ENCODE data around the gene FRAS1.
"Not testable (repeated sequence)": the region's sequence is repeated elsewhere in the genome, so short reads cannot be mapped to it uniquely, and the experiment has no call there.

FRAS1 gene

GRCh38 chr4:78441756-78442155 is 384.6 kb downstream of the FRAS1 start:
- DNase-seq (ENCODE audit: low spot score), result no peak

- no peak for DNase-seq (ENCODE audit: low spot score)
Observed at GRCh38 chr4:78446619-78447018, 389.5 kb downstream of the FRAS1 start.

- DNase-seq (ENCODE audit: low spot score), result no peak
Observed at GRCh38 chr4:78451407-78451806, 394.3 kb downstream of the FRAS1 start.

- no peak for DNase-seq (ENCODE audit: low spot score)
Observed at GRCh38 chr4:78454016-78454415, 396.9 kb downstream of the FRAS1 start.

GRCh38 chr4:78457751-78458150 is 400.6 kb downstream of the FRAS1 start:
- DNase-seq (ENCODE audit: low spot score), result no peak

GRCh38 chr4:78459327-78459726 is 402.2 kb downstream of the FRAS1 start:
- DNase-seq (ENCODE audit: low spot score), result no peak

GRCh38 chr4:78460368-78460767 is 403.2 kb downstream of the FRAS1 start:
- DNase-seq (ENCODE audit: low spot score), result no peak

GRCh38 chr4:78464265-78464664 is 407.1 kb downstream of the FRAS1 start:
- no peak for DNase-seq (ENCODE audit: low spot score)

GRCh38 chr4:78467223-78467622 is 410.1 kb downstream of the FRAS1 start:
- not testable (repeated sequence) for DNase-seq (ENCODE audit: low spot score)

GRCh38 chr4:78468272-78468671 is 411.1 kb downstream of the FRAS1 start:
- DNase-seq (ENCODE audit: low spot score), result no peak

- no peak for DNase-seq (ENCODE audit: low spot score)
Observed at GRCh38 chr4:78476108-78476704, 419.1 kb downstream of the FRAS1 start.

- no peak for DNase-seq (ENCODE audit: low spot score)
Observed at GRCh38 chr4:78477276-78477675, 420.2 kb downstream of the FRAS1 start.

GRCh38 chr4:78478523-78478922 is 421.4 kb downstream of the FRAS1 start:
- DNase-seq (ENCODE audit: low spot score), result no peak

GRCh38 chr4:78480286-78480685 is 423.2 kb downstream of the FRAS1 start:
- DNase-seq (ENCODE audit: low spot score), result no peak

- no peak for DNase-seq (ENCODE audit: low spot score)
Observed at GRCh38 chr4:78481180-78481579, 424.1 kb downstream of the FRAS1 start.

GRCh38 chr4:78482281-78482680 is 425.2 kb downstream of the FRAS1 start:
- no peak for DNase-seq (ENCODE audit: low spot score)

GRCh38 chr4:78483811-78484210 is 426.7 kb downstream of the FRAS1 start:
- no peak for DNase-seq (ENCODE audit: low spot score)

- DNase-seq (ENCODE audit: low spot score), result no peak
Observed at GRCh38 chr4:78484574-78484973, 427.5 kb downstream of the FRAS1 start.

GRCh38 chr4:78493731-78494130 is 436.6 kb downstream of the FRAS1 start:
- DNase-seq (ENCODE audit: low spot score), result no peak

- DNase-seq (ENCODE audit: low spot score), result no peak
Observed at GRCh38 chr4:78496021-78496643, 439.0 kb downstream of the FRAS1 start.

GRCh38 chr4:78506260-78506659 is 449.1 kb downstream of the FRAS1 start:
- not testable (repeated sequence) for DNase-seq (ENCODE audit: low spot score)

- no peak for DNase-seq (ENCODE audit: low spot score)
Observed at GRCh38 chr4:78509043-78509442, 451.9 kb downstream of the FRAS1 start.

- no peak for DNase-seq (ENCODE audit: low spot score)
Observed at GRCh38 chr4:78510108-78510507, 453.0 kb downstream of the FRAS1 start.

GRCh38 chr4:78510681-78511080 is 453.6 kb downstream of the FRAS1 start:
- no peak for DNase-seq (ENCODE audit: low spot score)

Data from activated CD4-positive, alpha-beta T cell treated with anti-CD3 and anti-CD28 coated beads, Interleukin-2, Interleukin-4, amounts not matched to agents 100 ng/mL and 50 ng/mL, durations not matched to agents 16 hours and 8 hours (primary cell).